ENCODE results near the gene NDUFB3.

The NDUFB3 gene

DNA sequence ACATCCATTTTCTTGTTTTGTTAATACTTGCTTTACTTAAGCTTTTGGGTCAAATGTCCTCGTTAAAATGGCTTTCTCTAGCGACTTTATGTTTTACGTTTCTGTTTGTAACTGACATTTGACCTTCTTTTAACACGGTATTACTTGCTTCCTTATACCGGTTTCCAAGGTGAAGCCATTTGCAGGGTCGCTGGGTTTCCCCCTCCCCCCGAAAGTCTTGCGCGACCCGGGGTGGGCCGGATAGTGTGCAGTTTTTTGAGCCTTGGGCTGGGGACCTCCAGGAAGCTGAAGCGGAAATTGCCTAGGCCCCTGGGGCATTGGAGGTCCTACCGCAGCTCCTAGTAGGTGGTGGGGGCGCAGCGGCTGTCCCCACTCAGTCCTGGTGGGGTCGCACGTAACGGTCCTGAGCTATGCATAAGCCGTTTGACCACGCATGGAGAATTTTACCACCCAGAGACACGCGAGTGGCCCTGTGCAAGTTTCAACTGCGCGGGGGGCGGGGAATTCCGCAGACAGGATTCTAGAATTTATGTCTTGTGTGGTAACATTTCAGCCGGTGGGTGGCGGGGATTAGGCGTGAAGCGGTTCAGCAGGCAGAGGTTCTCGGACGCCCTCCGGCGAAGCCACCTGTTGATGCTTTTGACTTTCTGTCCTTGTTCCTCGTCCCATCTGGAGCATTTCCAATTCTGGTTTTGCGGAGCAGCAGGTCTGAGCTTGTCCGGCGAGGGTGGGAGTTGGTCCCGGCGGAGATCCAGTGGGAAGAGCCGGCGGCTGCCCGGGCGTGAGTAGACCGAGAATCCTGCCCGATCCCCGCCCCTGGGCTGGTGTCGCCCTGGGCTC, 46.5 kb downstream of the NDUFB3 start (continued):
- TF ChIP-seq ZNF146 (tag by site-specific recombination; IDR thresholded peaks at IDR 0.05) (no peak), ZNF362 (tag by site-specific recombination; IDR thresholded peaks at IDR 0.05) (no peak), TCF7L2 (IDR thresholded peaks at IDR 0.05; ENCODE audit: borderline replicate concordance, low read depth, low read length) (no peak), GLIS2 (tag by site-specific recombination; IDR thresholded peaks at IDR 0.05) (peak; percentile 98), ZNF23 (tag by site-specific recombination; IDR thresholded peaks at IDR 0.05; ENCODE audit: borderline replicate concordance) (no peak), ZNF133 (tag by site-specific recombination; IDR thresholded peaks at IDR 0.05) (no peak), GLI2 (tag by site-specific recombination; IDR thresholded peaks at IDR 0.05; ENCODE audit: borderline replicate concordance, low read depth) (no peak), ZNF785 (tag by site-specific recombination; IDR thresholded peaks at IDR 0.05) (0 out of 2 replicates have a peak, but pooled peaks have one; percentile 39), ELK4 (IDR thresholded peaks at IDR 0.05; ENCODE audit: borderline replicate concordance, low read depth, low read length) (no peak), GFI1B (tag by site-specific recombination; IDR thresholded peaks at IDR 0.05) (no peak), ZNF701 (tag by site-specific recombination; IDR thresholded peaks at IDR 0.05) (no peak), ZNF600 (tag by site-specific recombination; IDR thresholded peaks at IDR 0.05) (peak; percentile 75), ZNF558 (tag by site-specific recombination; IDR thresholded peaks at IDR 0.05) (no peak), ZNF610 (tag by site-specific recombination; IDR thresholded peaks at IDR 0.05; ENCODE audit: borderline replicate concordance) (peak; percentile 72), KLF17 (tag by site-specific recombination; IDR thresholded peaks at IDR 0.05) (no peak; the same call in 1 of the 2 replicates), ZNF24 (tag by site-specific recombination; IDR thresholded peaks at IDR 0.05) (peak; percentile 46; the same call in 1 of the 2 replicates), ZNF580 (tag by site-specific recombination; IDR thresholded peaks at IDR 0.05) (peak; percentile 25; the same call in 1 of the 2 replicates), ZNF677 (tag by site-specific recombination; IDR thresholded peaks at IDR 0.05) (no peak), ZEB2 (tag by site-specific recombination; IDR thresholded peaks at IDR 0.05) (peak; percentile 80), GLIS1 (tag by site-specific recombination; IDR thresholded peaks at IDR 0.05) (peak; percentile 98), MYNN (tag by site-specific recombination; IDR thresholded peaks at IDR 0.05; ENCODE audit: borderline replicate concordance) (no peak), ZNF555 (tag by site-specific recombination; conservative IDR thresholded peaks at IDR 0.05) (no peak), ZNF26 (tag by site-specific recombination; IDR thresholded peaks at IDR 0.05) (no peak), ZNF155 (tag by site-specific recombination; IDR thresholded peaks at IDR 0.05) (no peak), ZNF596 (tag by site-specific recombination; IDR thresholded peaks at IDR 0.05) (no peak), ZBTB6 (tag by site-specific recombination; IDR thresholded peaks at IDR 0.05) (no peak)
- TF ChIP-seq, protein P1, sequence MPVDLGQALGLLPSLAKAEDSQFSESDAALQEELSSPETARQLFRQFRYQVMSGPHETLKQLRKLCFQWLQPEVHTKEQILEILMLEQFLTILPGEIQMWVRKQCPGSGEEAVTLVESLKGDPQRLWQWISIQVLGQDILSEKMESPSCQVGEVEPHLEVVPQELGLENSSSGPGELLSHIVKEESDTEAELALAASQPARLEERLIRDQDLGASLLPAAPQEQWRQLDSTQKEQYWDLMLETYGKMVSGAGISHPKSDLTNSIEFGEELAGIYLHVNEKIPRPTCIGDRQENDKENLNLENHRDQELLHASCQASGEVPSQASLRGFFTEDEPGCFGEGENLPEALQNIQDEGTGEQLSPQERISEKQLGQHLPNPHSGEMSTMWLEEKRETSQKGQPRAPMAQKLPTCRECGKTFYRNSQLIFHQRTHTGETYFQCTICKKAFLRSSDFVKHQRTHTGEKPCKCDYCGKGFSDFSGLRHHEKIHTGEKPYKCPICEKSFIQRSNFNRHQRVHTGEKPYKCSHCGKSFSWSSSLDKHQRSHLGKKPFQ (tag by site-specific recombination; IDR thresholded peaks at IDR 0.05), result peak; percentile 59; the same call in 1 of the 2 replicates
- TF ChIP-seq, protein P2, sequence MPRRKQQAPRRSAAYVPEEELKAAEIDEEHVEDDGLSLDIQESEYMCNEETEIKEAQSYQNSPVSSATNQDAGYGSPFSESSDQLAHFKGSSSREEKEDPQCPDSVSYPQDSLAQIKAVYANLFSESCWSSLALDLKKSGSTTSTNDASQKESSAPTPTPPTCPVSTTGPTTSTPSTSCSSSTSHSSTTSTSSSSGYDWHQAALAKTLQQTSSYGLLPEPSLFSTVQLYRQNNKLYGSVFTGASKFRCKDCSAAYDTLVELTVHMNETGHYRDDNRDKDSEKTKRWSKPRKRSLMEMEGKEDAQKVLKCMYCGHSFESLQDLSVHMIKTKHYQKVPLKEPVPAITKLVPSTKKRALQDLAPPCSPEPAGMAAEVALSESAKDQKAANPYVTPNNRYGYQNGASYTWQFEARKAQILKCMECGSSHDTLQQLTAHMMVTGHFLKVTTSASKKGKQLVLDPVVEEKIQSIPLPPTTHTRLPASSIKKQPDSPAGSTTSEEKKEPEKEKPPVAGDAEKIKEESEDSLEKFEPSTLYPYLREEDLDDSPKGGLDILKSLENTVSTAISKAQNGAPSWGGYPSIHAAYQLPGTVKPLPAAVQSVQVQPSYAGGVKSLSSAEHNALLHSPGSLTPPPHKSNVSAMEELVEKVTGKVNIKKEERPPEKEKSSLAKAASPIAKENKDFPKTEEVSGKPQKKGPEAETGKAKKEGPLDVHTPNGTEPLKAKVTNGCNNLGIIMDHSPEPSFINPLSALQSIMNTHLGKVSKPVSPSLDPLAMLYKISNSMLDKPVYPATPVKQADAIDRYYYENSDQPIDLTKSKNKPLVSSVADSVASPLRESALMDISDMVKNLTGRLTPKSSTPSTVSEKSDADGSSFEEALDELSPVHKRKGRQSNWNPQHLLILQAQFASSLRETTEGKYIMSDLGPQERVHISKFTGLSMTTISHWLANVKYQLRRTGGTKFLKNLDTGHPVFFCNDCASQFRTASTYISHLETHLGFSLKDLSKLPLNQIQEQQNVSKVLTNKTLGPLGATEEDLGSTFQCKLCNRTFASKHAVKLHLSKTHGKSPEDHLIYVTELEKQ (tag by site-specific recombination; IDR thresholded peaks at IDR 0.05; ENCODE audit: borderline replicate concordance), result no peak

Data from HEK293 (cell line).